GM18508 (cell line): Measurements from ENCODE around the gene PEMT.

Experiments
- ATAC-seq: cut with Tn5 transposase; IDR thresholded peaks from one replicate; pipeline ENCODE4 v1.9.1; 2021; ENCODE audit warnings: moderate number of reproducible peaks; ENCODE audit not compliant: insufficient read depth, unreplicated experiment

PEMT gene

DNA sequence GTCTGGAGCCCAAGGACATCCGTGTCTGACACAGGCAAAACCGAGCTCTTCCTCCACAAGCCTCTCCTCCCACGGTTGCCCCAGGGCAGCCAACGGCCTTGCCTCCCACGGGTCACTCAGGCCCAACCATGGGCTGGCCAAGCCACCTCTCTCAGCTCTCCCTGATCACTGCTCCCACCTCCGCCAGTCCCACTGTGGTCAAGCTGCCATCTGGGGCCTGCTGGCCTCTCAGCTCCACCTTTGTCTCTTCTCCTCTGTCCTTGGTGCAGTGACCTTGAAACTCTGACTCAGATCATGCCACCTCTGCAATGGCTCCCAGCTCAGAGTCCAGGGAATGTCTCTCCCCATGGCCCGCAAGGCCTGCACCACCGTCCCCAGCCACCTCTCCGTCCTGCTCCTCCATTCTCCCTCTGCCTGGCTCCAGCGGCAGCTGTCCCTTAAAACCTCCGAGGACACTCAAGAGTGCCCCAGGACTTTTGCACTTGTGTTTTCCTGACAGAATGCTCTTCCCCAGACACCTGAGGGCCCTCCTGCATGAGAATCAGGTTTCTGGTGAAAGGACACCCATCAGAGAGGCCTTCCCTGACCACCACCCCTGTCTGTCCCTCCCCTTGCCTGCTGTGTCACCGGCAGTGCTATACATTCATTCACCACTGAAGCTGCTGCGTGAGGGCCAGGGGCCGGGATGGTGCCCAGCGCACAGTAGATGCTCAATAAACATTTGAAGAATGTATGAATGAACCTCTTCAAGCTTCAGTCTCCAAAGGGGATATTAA, 19.3 kb downstream of the PEMT start:
- ATAC-seq: no peak

DNA sequence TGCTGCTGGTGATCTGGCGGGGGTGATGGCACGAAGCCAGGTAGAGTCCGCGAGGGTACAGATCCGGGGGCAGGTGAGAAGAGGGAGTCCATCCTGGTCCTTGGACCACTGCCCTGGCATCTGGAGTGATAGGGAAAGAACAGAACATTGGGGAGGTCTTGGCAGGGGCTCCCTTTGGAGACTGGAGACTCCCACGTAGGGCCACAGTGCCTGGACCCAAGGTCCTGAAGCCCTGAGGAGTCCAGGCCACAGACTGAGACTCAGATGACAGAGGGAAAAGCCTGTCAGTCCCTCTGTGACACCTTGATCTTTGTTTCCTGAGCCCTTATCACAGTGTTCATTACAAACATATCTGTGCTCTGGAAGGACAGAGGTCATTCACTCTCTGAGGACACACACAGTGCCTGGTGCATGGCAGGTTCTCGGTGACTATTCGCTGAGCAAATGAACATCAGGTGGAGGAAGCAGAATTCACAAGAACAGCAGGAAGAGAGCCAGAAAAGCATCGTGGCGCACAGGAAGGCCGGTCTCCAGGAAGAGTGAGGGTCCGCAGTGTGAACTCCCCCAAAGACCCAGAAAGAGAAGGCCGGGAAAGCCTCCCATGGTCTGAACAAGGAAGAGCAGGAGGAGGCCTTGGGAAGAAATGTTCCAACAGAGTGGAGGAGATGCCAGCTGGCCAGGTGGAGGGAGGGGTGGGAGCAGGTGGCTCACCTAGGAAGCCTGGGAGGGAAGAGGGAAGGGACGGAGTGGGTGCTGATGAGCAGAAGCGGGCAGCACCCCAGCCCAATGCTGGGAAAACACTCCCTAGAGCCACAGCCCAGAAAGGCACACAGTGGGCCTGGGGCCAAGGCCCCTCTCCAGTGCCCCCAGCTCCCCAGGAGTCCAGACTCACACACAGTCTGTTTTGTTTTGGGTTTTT, 20.5 kb downstream of the PEMT start:
- ATAC-seq: no peak

DNA sequence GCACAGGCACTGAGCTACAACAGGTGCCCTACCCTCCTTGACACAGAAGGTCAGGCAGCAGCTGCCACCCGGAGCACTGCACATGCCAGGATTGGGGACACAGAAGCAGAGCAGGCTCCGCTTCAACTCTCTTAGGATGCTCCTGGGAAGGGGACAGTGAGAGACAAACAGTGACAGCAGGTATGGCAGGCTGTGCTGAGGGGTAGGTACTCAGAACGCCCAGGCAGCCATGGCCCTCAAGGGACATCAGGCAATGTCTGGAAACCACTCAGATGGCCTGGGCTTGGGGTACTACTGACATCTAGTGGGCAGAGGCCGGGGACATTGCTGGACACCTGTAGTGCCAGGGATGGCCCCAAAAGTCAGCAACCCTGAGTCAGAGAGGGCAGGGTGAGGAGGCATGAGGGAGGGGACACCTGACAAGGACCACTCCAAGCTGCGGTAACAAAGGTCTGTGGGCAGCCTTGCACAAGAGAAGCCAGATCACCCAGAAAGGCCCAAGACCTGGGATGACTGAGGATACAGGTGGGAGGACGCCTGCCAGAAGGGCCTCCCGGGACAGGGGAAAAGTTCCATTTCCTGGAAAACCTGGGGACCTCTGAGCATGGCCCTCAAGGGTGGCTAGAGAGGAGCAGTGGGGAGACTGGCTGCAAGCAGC, 21.2 kb downstream of the PEMT start:
- no peak for ATAC-seq

DNA sequence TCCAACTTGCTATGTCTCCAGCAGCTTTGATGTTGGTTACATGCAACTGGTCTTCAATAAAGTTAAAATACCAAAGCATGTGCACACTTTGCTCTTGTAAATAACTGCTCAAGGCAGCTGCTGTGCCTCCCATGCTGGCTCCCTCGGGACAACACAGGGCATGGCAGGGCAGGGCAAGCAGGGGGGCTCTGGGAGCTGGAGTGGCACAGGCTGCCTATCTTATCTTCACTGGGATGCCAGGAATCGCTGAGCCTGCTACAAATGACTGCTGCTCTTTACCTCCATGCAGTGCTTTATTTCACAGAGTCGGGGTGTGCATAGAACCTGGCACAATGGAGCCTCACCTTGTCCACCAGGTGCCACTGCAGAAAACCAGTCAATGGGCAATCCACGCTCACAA, 21.8 kb downstream of the PEMT start:
- no peak for ATAC-seq

DNA sequence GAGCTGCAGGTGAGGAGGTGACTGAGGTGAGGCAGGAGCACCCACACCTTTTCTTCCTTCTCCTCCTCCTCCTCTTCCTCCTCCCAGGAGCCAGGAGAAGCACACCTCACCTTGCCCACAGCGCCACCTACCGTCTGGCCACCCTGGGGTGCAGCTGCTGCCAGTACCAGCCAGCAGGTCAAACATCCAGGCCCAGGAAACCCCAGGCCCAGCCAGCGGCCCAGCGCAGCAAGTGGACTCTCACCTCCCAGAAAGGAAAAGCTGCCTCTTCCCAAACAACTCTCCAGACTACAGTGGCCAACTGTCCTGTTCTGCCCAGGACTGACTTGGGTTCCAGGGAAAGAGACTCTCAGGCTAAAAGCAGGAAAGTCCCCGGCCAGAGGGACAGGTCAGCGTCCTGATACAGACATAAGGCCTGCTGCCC, 22.7 kb downstream of the PEMT start:
- no peak for ATAC-seq

DNA sequence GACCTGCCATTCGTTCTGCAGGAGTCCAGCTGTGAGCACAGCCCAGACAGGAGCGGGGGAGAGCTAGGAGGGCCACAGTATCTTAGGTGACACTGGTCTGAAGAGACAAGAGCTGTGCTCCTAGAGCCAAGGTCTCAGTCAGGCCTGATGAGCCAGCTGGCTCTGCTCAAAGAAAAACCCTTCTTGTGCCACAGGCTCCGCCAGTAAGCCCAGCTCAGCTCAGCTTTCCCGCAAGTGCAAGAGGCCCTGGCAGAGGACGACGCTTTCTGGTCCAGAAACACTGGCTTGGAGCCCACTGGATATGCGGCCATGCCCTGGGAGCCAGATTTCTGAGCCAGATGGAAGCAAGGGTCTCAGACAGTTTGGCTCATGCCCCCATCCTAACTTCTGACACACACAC, 23.9 kb downstream of the PEMT start:
- no peak for ATAC-seq

DNA sequence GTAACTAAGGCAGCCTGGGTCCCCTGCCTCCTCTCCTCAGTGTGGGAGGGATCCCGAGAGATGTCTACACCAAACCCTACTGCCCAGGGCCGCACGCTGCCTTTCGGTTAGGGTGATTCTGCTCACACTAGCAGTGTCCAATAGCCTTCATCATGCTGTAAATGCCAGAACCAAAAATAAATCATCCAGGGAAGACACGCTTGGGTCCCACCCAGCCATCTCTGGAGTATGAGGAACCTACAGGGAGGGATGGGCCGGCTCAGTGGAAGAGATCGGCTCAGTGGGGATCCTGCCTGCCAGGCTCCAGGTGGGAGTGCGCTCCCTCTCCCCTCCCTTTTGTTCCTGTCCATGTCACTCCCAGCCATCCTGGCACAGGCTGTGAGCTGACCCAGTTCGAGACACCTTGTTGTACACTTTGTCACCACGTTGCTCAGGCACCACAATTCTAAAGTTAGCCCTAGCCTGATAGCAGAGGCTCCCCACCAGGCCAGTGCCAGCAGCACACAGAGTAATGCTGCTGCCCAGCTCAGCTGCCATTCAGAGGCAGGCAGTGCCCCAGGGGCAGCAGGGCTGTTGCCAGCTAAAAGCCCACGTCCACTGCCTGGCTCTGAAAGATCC, 24.5 kb downstream of the PEMT start:
- no peak for ATAC-seq

DNA sequence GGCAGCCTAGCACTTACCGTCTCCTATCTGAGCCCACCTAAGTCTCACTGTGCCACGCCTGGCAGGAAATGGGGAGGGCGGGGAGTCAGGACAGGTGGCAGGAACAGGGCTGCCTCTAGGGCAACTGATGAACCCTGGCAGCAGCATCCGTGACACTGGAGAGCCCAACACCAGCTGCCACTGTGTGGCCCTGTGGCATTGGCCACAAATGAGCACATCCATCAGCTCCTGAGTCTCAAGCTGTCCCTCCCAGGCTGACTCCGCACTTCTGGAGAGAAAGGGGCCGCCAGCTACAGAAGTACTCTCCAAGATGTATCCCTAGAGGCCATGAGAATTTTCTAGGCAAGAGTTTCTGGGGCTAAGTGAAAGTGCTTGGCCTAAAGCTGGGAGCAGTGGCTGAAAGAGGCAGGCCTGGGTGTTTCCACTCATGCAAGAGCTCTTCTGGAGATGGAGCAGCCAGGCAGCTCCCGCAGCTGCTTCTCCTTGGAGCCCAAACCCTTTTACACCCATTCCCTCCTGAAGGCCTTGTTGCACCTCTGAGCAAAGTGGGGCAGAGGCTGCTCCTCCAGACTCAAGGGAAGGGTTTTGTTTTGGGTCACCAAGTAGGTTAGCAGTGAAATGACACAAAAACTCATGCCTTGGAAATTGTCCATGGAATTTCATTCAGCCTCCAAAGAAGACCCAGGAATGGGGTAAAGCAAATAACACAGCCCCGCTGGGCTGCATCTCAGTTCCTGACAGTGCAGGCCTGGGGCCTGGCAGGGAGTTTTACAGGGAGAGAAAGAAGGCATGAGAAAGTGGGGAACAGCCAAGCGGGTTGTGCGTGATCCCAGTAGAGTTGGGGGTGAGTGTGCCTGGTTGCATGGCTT, 25.8 kb downstream of the PEMT start:
- no peak for ATAC-seq

DNA sequence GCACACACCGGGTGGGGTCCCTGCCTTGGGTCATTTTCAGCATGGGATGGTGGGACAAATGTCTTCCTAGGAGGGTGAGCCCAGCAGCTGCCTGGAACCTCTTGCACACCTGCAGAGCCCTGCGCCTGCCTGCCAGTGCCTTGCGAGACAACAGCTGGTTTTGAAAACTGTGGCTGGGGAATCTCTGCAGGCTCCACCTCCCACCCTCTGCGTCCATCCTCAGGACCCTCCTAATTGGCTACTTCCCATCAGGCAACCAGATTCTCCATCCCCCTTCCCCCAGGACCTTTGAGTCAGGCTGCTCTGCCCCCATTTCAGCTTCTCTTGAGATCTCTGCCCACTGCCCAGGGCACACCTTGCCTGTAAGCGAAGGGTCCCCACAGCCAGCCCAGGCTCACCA, 26.6 kb downstream of the PEMT start:
- ATAC-seq: no peak

DNA sequence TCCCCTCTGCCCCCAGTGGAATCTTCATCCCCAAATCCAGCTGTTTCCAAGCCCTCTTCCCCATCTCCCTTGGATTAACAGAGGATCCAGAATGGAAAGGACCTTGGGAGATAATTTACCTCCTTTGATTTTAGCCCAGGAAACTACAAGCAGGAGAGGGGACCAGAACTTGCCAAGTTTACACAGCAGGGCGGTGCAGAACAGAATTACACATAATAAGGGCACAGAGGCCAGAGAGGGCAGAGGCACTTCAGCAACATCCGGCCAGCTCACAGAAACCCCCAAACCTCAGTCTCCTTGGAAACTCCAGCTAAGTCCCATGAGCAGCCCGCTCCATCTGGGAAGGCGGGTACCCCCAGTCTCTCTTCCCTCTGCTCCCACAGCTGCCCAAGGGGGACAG, 27.2 kb downstream of the PEMT start:
- ATAC-seq: no peak

DNA sequence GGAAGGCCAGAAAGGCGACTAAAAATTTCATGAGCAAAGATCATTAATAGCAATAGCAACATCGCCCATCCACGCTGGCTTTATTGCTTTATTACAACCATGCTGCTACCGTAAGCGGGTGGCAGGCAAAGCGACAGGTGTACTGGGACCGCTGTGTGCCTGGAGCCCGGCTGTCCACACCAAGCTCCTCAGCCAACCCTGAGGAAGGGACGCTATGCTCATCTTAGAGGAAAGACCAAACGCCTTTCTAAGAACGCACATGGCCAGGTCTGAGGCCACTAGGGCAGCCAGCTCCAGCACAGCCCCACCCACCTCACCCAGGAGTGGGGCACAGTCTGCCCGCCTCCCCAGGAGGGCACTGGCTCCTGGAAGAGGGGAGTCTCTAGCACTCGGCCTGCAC, 28.0 kb downstream of the PEMT start:
- ATAC-seq: no peak

DNA sequence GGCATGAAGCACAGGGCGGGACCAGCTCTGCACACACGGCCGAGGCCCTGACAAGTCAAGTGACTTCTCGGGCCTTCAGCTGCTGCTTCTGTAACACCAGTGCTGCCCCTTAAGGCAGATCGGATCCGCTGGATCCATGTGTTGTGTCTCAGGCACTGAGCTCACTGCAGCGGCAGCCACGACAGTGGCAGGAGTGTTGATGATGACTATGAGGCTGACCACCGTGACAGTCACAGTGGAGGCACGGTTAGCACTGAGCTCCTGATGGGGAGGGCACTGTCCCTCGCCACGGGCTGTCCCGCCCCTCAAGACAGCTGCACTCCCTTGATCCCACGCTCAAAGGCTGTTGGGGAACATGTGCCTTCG, 29.4 kb downstream of the PEMT start:
- no peak for ATAC-seq

DNA sequence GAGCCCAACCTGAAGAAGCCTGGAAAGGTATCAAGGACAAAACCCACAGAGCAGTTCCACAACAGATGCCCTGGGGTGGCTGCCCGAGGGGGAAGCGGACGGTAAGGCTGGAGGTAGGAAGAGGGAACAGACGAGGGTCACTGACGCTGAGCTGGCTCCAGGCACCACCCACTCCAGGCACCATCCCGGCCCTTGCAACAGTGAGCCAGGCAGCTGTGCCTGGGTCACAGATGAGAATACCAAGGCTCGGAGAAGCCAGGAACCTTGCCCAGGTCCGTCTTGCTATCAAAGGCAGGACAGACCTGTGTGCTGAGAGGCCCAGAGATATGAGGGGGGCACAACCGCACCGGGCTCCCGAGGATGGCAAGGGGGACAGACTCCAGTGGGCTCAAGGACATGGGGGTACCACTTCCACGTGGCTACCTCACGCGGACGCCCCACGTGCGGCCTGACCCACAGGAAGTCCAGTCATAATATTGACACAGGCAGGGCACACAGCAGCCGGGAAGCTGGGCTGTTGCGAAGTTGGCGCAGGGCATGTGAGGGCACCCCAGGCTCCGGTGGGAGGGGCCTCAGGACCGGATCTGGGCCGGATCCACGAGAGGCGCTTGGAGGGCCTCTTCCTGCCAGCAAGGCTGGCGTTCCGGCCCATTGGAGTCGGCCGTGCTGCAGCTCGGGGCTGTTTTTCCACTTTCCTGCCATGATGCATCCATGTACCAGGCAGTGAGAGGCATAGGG, 29.9 kb downstream of the PEMT start:
- no peak for ATAC-seq

DNA sequence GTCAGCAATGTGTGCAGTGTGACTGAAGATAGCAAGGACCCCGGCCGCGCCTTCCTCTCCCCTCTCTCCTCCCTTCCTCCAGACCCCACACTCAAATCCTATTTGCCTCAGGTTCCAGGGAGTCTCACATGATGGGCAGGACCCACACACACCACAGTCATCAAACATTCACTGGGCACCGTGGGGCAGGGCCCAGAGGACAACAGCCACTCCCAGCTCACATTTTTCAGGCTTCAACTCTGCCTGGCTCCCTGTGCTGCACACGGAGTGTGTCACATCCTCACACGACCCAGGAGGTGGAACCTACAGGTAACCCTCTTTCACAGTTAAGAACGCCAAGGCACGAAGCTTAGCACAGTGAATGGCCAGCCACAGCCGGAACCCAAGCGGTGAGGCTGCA, 30.5 kb downstream of the PEMT start:
- ATAC-seq: no peak

DNA sequence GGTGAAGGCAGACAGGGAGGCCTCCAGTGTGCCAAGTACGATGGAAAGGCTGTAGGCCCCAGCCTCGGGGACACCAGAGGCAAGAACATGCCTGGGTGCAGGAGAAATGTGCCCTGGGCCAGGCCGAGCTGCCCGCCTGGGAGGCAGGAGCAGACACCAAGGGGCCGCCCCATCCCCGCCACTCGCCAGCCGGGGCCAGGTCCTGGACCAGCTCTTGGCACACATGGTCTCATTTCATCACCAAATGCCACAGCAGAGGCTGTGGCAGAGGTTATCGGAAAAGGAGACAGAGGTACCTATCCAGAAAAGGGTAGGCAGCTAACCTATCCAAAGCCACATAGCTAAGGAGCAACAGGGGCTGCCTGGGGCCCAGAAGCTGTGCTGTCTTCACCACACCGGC, 31.3 kb downstream of the PEMT start:
- ATAC-seq: no peak

DNA sequence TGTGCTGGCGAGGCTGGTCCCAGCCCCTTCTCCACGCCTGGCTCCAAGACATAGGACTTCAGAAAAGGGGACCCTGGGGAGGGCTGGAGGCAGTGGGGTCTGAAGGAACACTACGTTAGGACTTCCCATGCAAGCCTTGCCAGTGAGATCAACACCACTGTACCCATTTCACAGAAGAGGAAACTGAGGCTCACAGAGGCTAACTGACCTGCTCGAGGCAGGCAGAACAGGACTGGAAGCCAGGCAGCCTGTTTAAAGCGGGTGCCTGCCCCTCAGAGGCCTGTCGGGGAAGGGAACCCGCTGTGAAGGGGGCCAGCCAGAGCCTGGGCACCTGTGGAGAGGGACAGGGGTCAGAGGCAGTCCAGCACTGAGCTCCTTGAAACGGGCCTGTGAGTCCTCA, 32.3 kb downstream of the PEMT start:
- ATAC-seq: no peak

DNA sequence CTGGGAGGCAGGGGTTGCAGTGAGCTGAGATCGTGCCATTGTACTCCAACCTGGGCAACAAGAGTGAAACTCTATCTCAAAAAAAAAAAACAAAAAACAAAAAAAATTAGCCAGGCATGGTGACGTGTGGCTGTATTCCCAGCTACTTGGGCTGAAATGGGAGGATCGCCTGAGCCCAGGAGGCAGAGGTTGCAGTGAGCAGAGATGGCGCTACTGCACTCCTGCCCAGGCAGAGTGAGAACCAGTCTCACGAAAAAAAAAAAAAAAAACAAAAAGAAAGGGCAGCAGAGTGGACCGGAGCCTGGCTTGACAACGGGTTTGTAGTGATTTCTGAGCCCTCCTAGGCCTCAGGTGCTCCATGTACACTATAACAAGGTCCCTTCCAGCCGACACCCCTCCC, 33.1 kb downstream of the PEMT start:
- ATAC-seq: no peak

DNA sequence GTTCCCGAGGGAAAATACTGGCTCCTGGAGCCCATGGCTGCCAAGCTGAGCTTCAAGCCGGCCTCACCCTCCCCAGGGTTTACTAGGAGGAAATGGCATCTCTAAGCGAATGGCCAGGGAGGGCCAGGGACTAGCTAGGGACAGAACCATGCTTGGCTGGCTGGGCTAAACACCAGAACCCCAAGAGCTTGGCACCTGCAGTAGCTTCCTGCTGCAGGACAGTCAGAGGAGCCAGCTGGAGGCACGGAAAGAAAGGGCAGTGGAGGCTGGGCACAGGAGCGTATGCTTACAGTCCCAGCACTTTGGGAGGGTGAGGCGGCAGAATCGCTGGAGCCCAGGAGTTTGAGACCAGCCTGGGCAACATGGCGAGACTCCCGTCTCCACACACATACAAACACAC, 33.7 kb downstream of the PEMT start:
- no peak for ATAC-seq

DNA sequence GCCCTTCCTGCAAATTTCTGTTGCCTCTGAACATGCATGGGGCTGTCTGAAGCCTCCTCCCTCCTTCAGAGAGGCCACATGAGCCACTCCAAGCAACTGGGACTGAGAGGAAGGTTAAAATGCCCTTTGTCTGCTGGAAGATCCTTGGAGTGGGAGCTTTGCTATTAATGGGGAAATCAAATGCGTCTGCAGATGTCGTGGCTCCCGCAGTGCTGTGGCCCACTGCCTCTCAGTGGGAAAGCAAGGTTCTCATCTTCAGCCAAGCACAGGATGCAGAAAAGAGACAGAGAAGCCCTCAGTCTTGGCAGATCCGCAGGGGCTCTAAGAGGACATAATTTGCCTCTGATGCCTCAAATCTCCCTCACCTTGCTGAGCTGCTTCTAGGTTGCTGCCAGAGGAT, 34.8 kb downstream of the PEMT start:
- ATAC-seq: no peak
